ENCODE measurements around the gene DDX25.
"Not testable (repeated sequence)": the region's sequence is repeated elsewhere in the genome, so short reads cannot be mapped to it uniquely, and the experiment has no call there.

Gene DDX25

DNA sequence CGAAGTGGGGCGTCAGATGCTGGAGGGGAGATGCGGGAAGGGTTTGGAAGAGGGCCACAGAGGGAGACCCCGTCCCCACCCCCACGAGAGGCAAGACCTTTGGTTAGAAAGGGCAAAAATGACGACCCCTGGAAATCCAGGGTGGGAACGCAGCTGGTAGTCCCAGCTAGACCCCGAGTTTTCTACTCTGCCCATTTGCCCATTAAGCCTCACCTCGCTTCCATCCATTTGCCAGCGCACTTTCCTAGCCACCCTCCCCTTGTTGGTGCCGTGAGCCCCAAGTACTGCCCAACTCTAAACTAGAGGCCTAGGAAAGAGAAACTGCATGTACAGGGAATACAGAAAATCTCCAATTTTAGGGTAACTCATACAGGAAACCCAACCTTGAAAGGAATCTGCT is 370 bp downstream of the DDX25 start:
- no peak for DNase-seq (ENCODE audit: low read depth)

DNA sequence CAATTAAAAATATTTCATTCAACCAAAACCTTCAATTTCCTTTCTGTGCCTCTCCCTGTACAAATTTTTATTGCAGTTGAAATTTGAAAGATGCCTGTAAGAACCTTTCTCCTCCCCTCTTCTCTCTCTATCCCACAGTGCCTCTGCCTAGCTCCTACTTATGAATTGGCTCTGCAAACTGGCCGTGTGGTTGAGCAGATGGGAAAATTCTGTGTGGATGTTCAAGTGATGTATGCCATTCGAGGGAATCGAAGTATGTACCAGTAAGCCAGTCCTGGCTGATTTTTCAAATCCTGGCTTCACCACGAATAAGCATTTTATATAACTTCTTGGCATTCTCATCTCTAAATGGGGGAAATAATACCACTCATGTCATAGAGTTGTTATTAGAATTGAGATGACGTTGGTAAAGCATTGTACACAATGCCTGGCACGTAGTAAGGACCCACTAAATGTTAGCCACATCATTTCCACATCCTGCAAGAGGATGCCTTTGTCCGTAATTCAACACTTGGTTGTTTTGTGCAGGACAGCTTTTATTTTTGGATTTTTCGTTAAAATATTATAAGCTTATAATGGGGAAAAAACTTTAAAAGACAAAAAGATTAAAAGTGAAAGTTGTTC is 6.0 kb downstream of the DDX25 start:
- no peak for DNase-seq (ENCODE audit: low read depth)

DNA sequence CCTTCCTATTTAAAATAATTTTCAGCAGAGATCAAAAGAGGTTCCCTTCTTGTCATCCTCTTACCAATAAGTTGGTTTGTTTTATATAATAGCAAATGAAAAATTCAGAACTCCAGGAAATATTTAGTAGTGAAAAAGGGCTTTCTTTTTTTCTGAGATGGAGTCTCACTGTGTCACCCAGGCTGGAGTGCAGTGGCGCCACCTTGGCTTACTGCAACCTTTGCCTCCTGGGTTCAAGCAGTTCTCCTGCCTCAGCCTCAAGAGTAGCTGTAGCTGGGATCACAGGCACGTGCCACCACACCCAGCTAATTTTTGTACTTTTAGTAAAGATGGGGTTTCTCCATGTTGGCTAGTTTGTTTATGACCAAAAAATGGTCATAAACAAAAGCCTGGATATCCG is 10.3 kb downstream of the DDX25 start:
- not testable (repeated sequence) for DNase-seq (ENCODE audit: low read depth)

- no peak for DNase-seq (ENCODE audit: low read depth)
Measured at GRCh38 chr11:125916683-125917347, 12.5 kb downstream of the DDX25 start.

DNA sequence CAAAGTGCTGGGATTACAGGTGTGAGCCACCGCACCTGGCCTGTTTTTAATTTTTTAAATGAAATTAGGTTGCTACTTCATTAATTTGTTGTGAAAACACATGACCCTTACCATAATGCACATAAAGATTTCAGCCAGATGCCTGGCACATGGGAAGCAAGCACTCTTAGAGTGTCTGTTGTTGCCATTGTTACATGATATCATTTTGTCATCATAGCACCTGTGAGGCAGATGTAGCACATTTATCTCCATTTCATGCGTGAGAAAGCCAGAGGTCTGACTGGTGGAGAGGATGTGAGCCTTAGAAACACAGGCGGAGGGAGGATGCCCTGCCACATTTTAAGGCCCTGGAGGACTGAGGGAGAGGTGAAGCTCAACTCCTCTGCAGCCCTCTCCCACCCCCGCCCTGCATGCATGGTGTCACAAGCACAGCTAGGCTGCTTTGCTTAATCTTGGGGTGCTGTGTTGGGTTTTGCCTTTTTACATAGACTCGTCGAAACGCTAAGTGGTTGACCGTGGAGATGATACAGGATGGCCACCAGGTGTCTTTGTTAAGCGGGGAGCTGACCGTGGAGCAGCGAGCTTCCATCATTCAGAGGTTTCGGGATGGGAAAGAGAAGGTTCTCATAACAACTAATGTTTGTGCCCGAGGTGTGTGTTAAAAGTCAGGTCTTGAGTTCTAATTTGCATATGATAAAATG is 14.0 kb downstream of the DDX25 start:
- DNase-seq (ENCODE audit: low read depth), result no peak

- DNase-seq (ENCODE audit: low read depth), result no peak
Measured at GRCh38 chr11:125921042-125921441, 16.7 kb downstream of the DDX25 start.

- no peak for DNase-seq (ENCODE audit: low read depth)
Measured at GRCh38 chr11:125922156-125922555, 17.8 kb downstream of the DDX25 start.

DNA sequence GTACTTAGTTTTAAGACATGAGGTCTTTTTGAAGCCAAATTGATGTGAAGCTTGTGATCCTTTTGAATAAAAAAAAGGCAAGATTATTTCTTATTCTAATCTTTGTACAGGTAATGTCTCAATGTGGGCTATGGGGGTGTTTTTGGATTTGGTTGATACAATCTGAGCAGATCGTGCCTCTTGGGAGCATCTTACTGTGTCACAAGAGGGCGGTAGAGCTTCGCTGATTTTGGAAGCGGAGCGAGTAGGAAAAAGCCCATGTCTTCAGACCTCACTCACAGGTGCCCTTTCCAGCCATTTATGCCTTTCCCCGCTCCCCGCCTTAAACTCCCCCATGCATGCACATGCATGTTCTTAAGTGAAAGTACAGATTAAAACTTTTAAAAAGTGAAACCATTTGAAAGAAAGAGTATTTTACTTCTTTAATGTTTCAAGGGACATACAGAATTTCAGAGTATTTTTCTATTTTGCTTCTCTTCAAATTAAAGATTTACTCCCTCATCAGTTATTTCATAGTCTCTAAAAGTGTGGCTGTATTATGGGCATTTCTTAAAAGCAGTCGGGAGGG is 18.8 kb downstream of the DDX25 start:
- DNase-seq (ENCODE audit: low read depth), result no peak

- no peak for DNase-seq (ENCODE audit: low read depth)
Measured at GRCh38 chr11:125923633-125924032, 19.3 kb downstream of the DDX25 start.

GRCh38 chr11:125924384-125925007 is 20.2 kb downstream of the DDX25 start:
- DNase-seq (ENCODE audit: low read depth), result no peak

DNA sequence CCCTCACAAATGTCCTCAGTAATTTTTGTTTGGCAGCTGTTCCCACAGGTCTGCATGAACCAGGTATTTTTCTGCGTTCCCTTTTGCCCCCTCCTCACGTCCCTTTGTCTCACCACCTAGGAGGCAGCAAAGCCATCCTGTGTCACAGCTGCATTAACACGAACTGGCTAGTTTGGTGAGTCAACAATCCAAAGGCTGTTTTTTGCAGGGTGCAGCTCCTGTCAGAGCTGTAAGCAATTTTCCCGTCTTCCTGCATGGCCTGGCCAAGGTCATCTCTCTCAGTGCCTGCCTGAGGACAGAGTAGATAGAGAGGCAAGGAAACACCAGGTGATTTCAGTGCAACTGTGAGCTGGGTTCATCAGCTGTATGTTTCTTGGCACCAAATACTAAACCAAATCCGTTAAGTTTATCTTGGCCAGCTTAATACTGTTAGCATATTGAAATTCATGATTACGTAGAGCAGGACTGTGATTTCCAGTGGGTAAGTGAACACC is 21.0 kb downstream of the DDX25 start:
- DNase-seq (ENCODE audit: low read depth), result no peak

DNA sequence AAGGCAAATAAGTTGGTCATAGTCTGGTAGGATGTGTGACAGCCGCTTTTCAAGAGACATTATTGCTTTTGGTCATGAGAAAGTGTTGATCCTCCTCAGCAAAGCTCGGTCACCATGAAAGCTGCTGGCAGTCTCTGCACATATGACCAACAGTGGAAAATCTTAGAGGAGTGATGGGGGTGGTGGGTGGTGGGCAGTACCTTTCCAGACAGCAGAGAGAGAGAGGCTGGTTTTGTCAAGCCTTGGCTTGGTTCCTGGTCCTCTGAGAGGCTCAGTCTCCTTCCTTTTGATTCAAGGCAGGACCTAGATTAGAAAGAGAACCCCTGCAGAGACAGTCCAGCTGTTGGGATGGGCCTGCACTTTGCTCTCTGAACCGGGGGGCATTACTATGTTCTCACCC is 21.5 kb downstream of the DDX25 start:
- DNase-seq (ENCODE audit: low read depth), result no peak

GRCh38 chr11:125926682-125927081 is 22.4 kb downstream of the DDX25 start:
- DNase-seq (ENCODE audit: low read depth), result no peak

DNA sequence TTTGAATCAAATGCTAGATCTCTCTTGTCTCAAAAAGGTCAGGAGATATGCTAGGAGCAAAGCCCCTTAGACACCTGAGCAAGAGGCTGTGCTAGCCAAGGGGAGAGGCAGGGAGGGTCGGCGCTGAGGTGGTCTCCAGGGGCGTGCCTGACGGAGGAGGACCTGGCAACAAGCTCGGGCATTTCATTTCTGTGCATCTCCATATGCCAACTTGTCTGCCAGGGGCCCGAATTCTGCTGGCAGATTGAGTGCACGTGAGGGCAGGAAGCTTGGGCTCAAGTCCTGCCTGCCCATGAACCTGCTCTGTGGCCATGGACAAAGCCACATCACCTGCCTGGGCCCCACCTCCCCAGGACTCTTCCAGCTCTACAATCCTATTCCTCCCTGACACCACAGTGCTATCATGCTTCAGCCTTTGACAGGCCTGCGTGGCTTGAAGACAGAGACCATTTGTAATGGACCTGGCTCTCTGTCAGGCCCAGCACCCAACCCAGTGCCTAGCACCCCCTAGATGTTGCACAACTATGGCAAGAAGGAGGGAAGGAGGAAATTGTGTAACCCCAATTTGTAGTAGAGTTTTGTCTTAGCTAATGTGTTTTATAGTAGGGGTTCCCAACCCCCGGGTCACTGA is 25.3 kb downstream of the DDX25 start:
- DNase-seq (ENCODE audit: low read depth), result no peak

DNA sequence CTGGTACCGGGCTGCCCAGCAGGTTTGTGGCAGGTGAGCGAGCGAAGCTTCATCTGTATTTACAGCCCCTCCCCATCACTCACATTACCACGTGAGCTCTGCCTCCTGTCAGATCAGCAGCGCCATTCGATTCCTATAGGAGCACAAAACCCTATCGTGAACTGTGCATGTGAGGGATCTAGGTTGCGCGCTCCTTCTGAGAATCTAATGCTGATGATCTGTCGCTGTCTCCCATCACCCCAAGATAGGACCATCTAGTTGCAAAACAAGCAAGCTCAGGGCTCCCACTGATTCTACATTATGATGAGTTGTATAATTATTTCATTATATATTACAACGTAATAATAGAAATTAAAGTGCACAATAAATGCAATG is 25.8 kb downstream of the DDX25 start:
- DNase-seq (ENCODE audit: low read depth), result no peak

DNA sequence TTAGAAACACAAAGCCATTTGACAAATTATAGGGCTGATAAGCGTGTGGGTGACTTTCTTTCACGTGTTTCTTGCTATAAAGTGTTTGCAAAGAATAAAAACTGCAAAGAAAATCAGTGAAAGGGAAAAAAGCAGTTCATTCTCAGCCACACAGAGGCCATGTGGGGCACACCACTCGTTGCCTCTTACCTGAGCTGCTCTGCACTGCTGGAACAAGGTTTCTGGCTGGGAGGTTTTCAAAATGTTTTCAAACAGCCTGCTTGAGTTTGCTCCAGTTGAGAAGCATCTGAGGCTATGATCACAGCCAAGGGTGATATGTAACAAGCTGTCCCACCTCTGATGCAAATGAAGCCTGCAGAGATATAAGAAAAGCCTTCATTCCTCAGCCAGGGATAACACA is 26.8 kb downstream of the DDX25 start:
- no peak for DNase-seq (ENCODE audit: low read depth)

DNA sequence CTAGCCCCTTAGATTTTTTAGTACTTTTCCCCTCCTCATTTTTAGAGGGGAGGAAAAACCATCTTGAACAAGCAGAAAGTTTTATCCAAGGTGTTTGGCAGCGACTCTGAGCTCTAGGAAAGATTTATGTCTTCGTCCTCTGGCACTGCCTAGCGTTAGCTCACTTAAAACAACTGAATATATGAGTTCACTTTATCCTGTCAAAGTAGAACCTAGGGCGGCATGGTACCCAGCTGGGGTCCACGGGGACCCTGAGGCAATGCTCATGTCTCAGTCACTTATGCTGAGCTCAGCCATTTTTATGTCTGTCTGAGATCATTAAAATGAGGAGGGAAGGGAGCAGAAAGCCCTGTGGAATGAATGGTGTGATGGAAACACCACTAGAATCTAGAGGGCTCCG is 27.4 kb downstream of the DDX25 start:
- no peak for DNase-seq (ENCODE audit: low read depth)

DNA sequence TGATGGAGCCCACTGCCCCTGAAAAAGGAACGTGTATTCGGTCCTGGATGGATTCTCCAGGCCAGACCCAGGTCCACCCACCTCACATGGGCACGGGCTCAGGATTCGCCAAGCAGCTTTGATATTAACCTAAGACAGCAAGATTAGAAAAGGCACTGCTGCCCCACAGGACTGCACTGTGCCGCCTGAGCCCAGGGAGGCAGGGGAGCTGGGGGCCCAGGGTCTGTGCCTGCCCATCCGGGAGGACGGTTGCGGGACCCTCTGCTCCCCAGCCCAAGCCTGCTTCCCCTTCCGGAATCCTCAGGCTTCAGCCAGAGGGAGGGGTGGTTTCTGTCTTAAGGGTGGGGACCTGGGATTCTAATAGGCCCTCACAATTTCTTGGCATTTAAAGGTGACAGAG is 28.0 kb downstream of the DDX25 start:
- DNase-seq (ENCODE audit: low read depth), result no peak

GRCh38 chr11:125933030-125933813 is 28.9 kb downstream of the DDX25 start:
- no peak for DNase-seq (ENCODE audit: low read depth)

GRCh38 chr11:125934473-125934872 is 30.2 kb downstream of the DDX25 start:
- DNase-seq (ENCODE audit: low read depth), result no peak

DNA sequence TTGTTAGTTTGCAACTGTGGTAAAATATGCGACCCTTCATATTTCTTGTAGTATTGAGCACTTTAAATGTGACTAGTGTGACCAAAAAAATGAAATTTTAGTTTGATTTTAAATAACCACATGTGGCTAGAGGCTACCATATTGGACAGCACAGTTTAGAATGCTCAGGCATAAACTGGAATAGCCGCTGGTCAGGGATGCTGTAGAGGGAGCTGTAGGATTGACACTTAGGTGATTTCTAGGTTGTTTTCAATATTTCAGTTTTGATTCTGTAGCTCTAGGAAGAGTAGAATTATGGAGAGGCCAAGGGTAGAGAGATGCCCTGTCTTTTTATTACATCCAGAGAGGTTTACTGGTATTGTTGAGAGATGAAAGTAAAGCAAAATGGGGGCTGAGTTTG is 30.7 kb downstream of the DDX25 start:
- DNase-seq (ENCODE audit: low read depth), result no peak
